ENCODE measurements around the gene MGAT4B. TPM values are rescaled to one million over a fixed set of nuclear protein-coding genes. Genes with fewer than 3 reads are reported as not detected.
A peak's percentile ranks its signal among the peaks of the same experiment; 100 is the strongest.

The MGAT4B gene
- total RNA-seq, 1 donor from 2014 or later, result 163 TPM

DNA sequence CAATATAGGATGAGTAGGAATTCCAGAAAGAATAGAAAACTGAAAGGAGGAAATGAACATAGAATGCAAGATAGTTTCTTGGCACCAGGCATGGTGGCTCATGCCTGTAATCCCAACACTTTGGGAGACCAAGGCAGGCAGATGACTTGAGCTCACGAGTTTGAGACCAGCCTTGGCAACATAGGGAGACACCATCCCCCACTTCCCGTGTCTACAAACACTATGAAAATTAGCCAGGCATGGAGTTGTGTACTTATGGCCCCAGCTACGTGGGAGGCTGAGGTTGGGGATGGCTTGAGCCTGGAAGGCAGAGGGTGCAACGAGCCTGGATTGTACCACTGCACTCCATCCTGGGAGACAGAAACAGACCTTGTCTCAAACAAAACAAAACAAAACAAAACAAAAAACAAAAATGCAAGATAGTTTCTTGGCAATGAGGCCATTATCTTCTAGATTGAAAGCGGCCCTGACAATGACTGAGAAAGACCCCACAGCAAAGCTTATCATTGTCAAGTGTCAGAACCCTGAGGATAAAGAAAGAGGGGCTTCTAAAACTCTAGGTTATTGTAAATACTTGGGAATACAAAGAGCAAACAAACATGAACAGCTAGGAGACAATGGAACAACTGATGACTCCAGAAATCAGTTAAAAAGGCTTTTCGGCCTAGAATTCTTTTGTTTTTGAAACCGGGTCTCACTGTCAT, 23.2 kb upstream of the MGAT4B start:
- no peak for DNase-seq (ENCODE audit: low spot score)
- Mint-ChIP-seq H3K27me3 (ENCODE audit: unreplicated experiment) (peaks cover 5% of the 10 kb centered on the region), H3K27ac (ENCODE audit: unreplicated experiment) (no peak overlapping the region), H3K9me3 (ENCODE audit: unreplicated experiment) (no peaks in the 10 kb centered on the region), H3K36me3 (ENCODE audit: low read depth, unreplicated experiment) (peaks cover 75% of the 10 kb centered on the region), H3K4me3 (ENCODE audit: unreplicated experiment) (no peak overlapping the region), H3K4me1 (ENCODE audit: unreplicated experiment) (peaks cover 19% of the 10 kb centered on the region)
- TF ChIP-seq, protein P1, sequence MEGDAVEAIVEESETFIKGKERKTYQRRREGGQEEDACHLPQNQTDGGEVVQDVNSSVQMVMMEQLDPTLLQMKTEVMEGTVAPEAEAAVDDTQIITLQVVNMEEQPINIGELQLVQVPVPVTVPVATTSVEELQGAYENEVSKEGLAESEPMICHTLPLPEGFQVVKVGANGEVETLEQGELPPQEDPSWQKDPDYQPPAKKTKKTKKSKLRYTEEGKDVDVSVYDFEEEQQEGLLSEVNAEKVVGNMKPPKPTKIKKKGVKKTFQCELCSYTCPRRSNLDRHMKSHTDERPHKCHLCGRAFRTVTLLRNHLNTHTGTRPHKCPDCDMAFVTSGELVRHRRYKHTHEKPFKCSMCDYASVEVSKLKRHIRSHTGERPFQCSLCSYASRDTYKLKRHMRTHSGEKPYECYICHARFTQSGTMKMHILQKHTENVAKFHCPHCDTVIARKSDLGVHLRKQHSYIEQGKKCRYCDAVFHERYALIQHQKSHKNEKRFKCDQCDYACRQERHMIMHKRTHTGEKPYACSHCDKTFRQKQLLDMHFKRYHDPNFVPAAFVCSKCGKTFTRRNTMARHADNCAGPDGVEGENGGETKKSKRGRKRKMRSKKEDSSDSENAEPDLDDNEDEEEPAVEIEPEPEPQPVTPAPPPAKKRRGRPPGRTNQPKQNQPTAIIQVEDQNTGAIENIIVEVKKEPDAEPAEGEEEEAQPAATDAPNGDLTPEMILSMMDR (IDR thresholded peaks at IDR 0.05; ENCODE audit: unreplicated experiment), result no peak

- H3K9me3 Mint-ChIP-seq (ENCODE audit: unreplicated experiment), result no peaks in the 10 kb centered on the region
- peaks cover 7% of the 10 kb centered on the region for H3K27me3 Mint-ChIP-seq (ENCODE audit: unreplicated experiment)
- peak overlapping the region; percentile 43 for H3K27ac Mint-ChIP-seq (ENCODE audit: unreplicated experiment)
- DNase-seq (ENCODE audit: low spot score), result no peak
- peak overlapping the region; percentile 39 for H3K4me3 Mint-ChIP-seq (ENCODE audit: unreplicated experiment)
- H3K4me1 Mint-ChIP-seq (ENCODE audit: unreplicated experiment), result peaks cover 19% of the 10 kb centered on the region
- peaks cover 80% of the 10 kb centered on the region for H3K36me3 Mint-ChIP-seq (ENCODE audit: low read depth, unreplicated experiment)
- TF ChIP-seq, protein P1 (IDR thresholded peaks at IDR 0.05; ENCODE audit: unreplicated experiment), result no peak
Observed at GRCh38 chr5:179828756-179829421, 22.2 kb upstream of the MGAT4B start.

GRCh38 chr5:179827680-179828079, 21.0 kb upstream of the MGAT4B start:
- H3K27me3 Mint-ChIP-seq (ENCODE audit: unreplicated experiment), result peaks cover 8% of the 10 kb centered on the region
- peak overlapping the region; percentile 72 for H3K4me3 Mint-ChIP-seq (ENCODE audit: unreplicated experiment)
- H3K36me3 Mint-ChIP-seq (ENCODE audit: low read depth, unreplicated experiment), result peaks cover 69% of the 10 kb centered on the region
- TF ChIP-seq, protein P1 (IDR thresholded peaks at IDR 0.05; ENCODE audit: unreplicated experiment), result no peak
- H3K27ac Mint-ChIP-seq (ENCODE audit: unreplicated experiment), result peak overlapping the region; percentile 26
- peaks cover 19% of the 10 kb centered on the region for H3K4me1 Mint-ChIP-seq (ENCODE audit: unreplicated experiment)
- no peak for DNase-seq (ENCODE audit: low spot score)
- no peaks in the 10 kb centered on the region for H3K9me3 Mint-ChIP-seq (ENCODE audit: unreplicated experiment)

DNA sequence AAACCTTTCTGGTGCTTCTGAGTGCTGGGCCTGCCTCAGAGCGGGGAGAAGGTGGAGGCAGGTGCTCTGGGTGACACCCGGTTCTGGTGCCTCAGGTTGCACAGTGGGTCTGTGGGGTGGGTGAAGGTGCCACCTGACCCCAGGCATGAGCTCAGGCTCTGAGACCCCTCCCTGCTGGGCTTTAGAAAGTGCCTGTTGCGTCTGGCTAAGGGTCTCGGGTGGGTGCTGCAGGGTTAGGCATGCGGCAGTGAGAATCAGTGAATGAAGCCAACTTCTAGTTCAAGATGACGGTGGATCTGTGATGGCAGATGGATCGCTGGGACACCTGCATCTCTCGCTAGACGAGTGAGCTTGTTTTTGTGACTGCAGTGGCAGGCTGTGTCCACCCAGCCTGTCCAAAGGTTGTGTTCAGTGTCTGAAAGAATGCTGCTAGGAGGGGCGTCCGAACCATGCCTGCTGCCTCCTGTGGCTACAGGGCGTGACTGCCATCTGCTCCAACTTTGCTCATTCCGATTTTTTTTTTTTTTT, 19.1 kb upstream of the MGAT4B start:
- no peak overlapping the region for H3K4me3 Mint-ChIP-seq (ENCODE audit: unreplicated experiment)
- peaks cover 61% of the 10 kb centered on the region for H3K36me3 Mint-ChIP-seq (ENCODE audit: low read depth, unreplicated experiment)
- no peaks in the 10 kb centered on the region for H3K9me3 Mint-ChIP-seq (ENCODE audit: unreplicated experiment)
- H3K27ac Mint-ChIP-seq (ENCODE audit: unreplicated experiment), result no peak overlapping the region
- peaks cover 13% of the 10 kb centered on the region for H3K27me3 Mint-ChIP-seq (ENCODE audit: unreplicated experiment)
- peaks cover 28% of the 10 kb centered on the region for H3K4me1 Mint-ChIP-seq (ENCODE audit: unreplicated experiment)
- no peak for DNase-seq (ENCODE audit: low spot score)
- TF ChIP-seq, protein P1 (IDR thresholded peaks at IDR 0.05; ENCODE audit: unreplicated experiment), result no peak

GRCh38 chr5:179824745-179825112, 18.1 kb upstream of the MGAT4B start:
- DNase-seq (ENCODE audit: low spot score), result no peak
- Mint-ChIP-seq H3K9me3 (ENCODE audit: unreplicated experiment) (no peaks in the 10 kb centered on the region), H3K36me3 (ENCODE audit: low read depth, unreplicated experiment) (peaks cover 54% of the 10 kb centered on the region), H3K27ac (ENCODE audit: unreplicated experiment) (no peak overlapping the region), H3K4me1 (ENCODE audit: unreplicated experiment) (peaks cover 28% of the 10 kb centered on the region), H3K27me3 (ENCODE audit: unreplicated experiment) (peaks cover 16% of the 10 kb centered on the region), H3K4me3 (ENCODE audit: unreplicated experiment) (peak overlapping the region; percentile 72)
- TF ChIP-seq, protein P1 (IDR thresholded peaks at IDR 0.05; ENCODE audit: unreplicated experiment), result no peak
